ENCODE measurements around the gene FAM3A.
"Not testable (repeated sequence)": the region's sequence is repeated elsewhere in the genome, so short reads cannot be mapped to it uniquely, and the experiment has no call there.

Gene FAM3A

DNA sequence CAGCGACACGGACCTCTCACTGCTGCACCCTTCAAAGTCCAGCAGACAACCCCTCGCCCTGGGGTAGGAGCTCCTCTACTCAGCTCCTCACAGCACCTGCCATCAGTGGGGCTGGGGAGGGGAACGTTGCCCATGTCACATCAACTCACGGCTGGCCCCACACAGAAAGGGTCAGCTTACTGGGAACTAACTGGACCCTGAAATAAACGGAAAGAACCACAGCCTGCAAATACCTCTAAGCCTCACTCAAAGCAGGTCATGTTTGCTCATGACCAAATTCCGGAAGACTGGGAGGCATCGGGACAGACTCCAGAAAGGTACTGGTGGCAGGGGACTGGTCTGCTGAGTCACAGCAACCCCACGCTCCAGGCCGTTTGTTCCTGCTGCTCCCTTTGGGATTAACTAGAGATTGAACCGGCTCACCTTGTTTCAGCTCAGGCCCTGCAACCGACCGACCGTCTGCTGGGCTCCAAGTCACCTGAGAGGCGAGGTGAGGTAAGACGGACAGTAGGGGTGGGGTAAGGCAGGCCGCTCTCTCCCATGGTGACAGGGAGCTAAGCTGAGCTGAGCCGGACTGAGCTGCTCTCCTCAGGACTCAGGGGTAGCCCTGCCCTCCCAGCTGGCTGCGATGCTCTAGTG lies 25.0 kb upstream of the FAM3A start:
- Histone ChIP-seq H3K4me3 (ENCODE audit: insufficient read length, low read depth) (no peak overlapping the region), H3K27me3 (ENCODE audit: insufficient read depth, insufficient read length) (no peaks in the 10 kb centered on the region), H3K9ac (ENCODE audit: insufficient read length, low read depth) (no peak overlapping the region)

GRCh38 chrX:154540365-154540764 lies 24.3 kb upstream of the FAM3A start:
- H3K4me1 ChIP-seq (ENCODE audit: insufficient read depth, insufficient read length), result not testable (repeated sequence)

More for the DNA sequence above, 25.0 kb upstream of the FAM3A start:
- Histone ChIP-seq H3K36me3 (ENCODE audit: insufficient read depth, insufficient read length, low read length) (peaks cover 31% of the 10 kb centered on the region), H3K4me1 (ENCODE audit: insufficient read depth, insufficient read length) (no peaks in the 10 kb centered on the region), H3K9me3 (ENCODE audit: insufficient read depth, low read length) (no peaks in the 10 kb centered on the region)
- no peak for TF ChIP-seq ZNF274 (IDR thresholded peaks at IDR 0.05; ENCODE audit: low read depth, low read length)
- no peak for TF ChIP-seq SUZ12 (IDR thresholded peaks at IDR 0.05; ENCODE audit: extremely low read depth, insufficient read depth, insufficient read length)
- no peak for TF ChIP-seq YY1 (IDR thresholded peaks at IDR 0.05; ENCODE audit: insufficient read depth, insufficient read length)
- no peak for DNase-seq (ENCODE audit: low read depth, low spot score)

GRCh38 chrX:154539077-154539476 lies 23.0 kb upstream of the FAM3A start:
- DNase-seq (ENCODE audit: low read depth, low spot score), result no peak
- Histone ChIP-seq H3K9ac (ENCODE audit: insufficient read length, low read depth) (no peak overlapping the region), H3K9me3 (ENCODE audit: insufficient read depth, low read length) (no peaks in the 10 kb centered on the region), H3K4me3 (ENCODE audit: insufficient read length, low read depth) (no peak overlapping the region), H3K36me3 (ENCODE audit: insufficient read depth, insufficient read length, low read length) (peaks cover 37% of the 10 kb centered on the region), H3K27me3 (ENCODE audit: insufficient read depth, insufficient read length) (no peaks in the 10 kb centered on the region), H3K4me1 (ENCODE audit: insufficient read depth, insufficient read length) (no peaks in the 10 kb centered on the region)
- TF ChIP-seq ZNF274 (IDR thresholded peaks at IDR 0.05; ENCODE audit: low read depth, low read length), result no peak
- TF ChIP-seq SUZ12 (IDR thresholded peaks at IDR 0.05; ENCODE audit: extremely low read depth, insufficient read depth, insufficient read length), result no peak
- no peak for TF ChIP-seq YY1 (IDR thresholded peaks at IDR 0.05; ENCODE audit: insufficient read depth, insufficient read length)

More at GRCh38 chrX:154540365-154540764, 24.3 kb upstream of the FAM3A start:
- not testable (repeated sequence) for H3K4me3 ChIP-seq (ENCODE audit: insufficient read length, low read depth); DNase-seq (ENCODE audit: low read depth, low spot score); H3K9me3 ChIP-seq (ENCODE audit: insufficient read depth, low read length); H3K27me3 ChIP-seq (ENCODE audit: insufficient read depth, insufficient read length); H3K9ac ChIP-seq (ENCODE audit: insufficient read length, low read depth)
- peaks cover 36% of the 10 kb centered on the region for H3K36me3 ChIP-seq (ENCODE audit: insufficient read depth, insufficient read length, low read length)

DNA sequence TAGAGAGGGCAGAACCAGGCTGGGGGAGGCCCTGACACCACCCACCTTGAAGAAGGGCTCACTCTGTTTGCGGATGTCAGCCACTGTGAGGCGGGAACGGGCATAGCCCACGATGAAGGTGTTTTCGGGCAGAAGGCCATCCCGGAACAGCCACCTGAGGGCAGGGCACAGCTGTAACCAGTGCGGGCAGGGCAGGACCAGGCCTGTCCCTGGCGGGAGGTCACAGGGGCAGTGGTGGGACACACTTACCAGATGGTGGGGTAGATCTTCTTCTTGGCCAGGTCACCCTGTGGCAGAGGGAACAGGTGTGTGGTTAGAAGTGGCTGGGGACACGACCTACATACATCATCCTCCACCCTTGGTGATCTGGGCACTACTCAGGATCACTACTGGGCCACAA lies 19.9 kb upstream of the FAM3A start:
- H3K9me3 ChIP-seq (ENCODE audit: insufficient read depth, low read length), result no peaks in the 10 kb centered on the region
- H3K36me3 ChIP-seq (ENCODE audit: insufficient read depth, insufficient read length, low read length), result peaks cover 46% of the 10 kb centered on the region

DNA sequence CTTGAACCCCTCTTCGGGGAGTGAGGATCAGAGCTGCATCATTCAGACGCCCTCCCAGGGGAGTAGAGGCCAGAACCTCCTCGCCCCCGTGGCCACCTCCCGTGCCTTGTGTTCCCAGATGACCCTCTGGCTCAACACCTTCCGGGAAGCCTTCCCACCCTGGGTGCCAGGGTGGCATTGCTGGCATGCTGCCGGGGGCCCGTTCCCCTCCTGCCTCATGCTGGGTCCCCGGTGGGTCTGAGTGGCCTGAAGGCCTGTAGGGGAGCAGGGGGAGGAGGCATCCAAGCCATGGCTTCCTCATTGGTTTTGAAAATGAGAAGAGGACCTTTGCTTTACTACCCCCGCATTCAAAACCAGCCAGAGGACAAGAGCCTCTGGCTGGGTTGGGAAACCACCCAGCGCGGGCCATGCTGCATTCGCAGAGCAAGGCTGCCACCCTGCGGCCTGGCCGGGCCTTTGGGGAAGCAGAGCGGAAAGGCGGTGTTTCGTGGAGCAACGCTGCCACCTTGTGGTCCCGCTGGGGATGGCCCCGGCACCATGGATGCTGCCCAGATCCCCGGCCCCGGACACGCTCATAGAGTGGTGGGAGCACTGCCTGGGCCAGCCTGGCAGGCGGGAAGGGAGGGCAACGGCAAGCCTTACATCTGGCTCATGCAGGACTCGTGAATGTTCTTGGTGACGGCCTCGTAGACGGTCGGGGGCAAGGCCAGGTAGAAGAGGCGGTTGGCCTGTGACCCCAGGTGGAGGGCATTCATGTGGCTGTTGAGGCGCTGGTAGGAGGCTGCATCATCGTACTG lies 18.7 kb upstream of the FAM3A start:
- no peaks in the 10 kb centered on the region for H3K9me3 ChIP-seq (ENCODE audit: insufficient read depth, low read length)
- H3K4me1 ChIP-seq (ENCODE audit: insufficient read depth, insufficient read length), result peaks cover 5% of the 10 kb centered on the region
- TF ChIP-seq SUZ12 (IDR thresholded peaks at IDR 0.05; ENCODE audit: extremely low read depth, insufficient read depth, insufficient read length) (no peak), YY1 (IDR thresholded peaks at IDR 0.05; ENCODE audit: insufficient read depth, insufficient read length) (no peak), ZNF274 (IDR thresholded peaks at IDR 0.05; ENCODE audit: low read depth, low read length) (no peak)
- no peak for DNase-seq (ENCODE audit: low read depth, low spot score)
- peak overlapping the region; percentile 21 for H3K9ac ChIP-seq (ENCODE audit: insufficient read length, low read depth)
- no peak overlapping the region for H3K4me3 ChIP-seq (ENCODE audit: insufficient read length, low read depth)
- peaks cover 47% of the 10 kb centered on the region for H3K36me3 ChIP-seq (ENCODE audit: insufficient read depth, insufficient read length, low read length)
- no peaks in the 10 kb centered on the region for H3K27me3 ChIP-seq (ENCODE audit: insufficient read depth, insufficient read length)

More for the DNA sequence above, 19.9 kb upstream of the FAM3A start:
- Histone ChIP-seq H3K4me3 (ENCODE audit: insufficient read length, low read depth) (no peak overlapping the region), H3K27me3 (ENCODE audit: insufficient read depth, insufficient read length) (no peaks in the 10 kb centered on the region), H3K4me1 (ENCODE audit: insufficient read depth, insufficient read length) (peaks cover 5% of the 10 kb centered on the region), H3K9ac (ENCODE audit: insufficient read length, low read depth) (no peak overlapping the region)
- TF ChIP-seq SUZ12 (IDR thresholded peaks at IDR 0.05; ENCODE audit: extremely low read depth, insufficient read depth, insufficient read length) (no peak), YY1 (IDR thresholded peaks at IDR 0.05; ENCODE audit: insufficient read depth, insufficient read length) (no peak), ZNF274 (IDR thresholded peaks at IDR 0.05; ENCODE audit: low read depth, low read length) (no peak)
- no peak for DNase-seq (ENCODE audit: low read depth, low spot score)

DNA sequence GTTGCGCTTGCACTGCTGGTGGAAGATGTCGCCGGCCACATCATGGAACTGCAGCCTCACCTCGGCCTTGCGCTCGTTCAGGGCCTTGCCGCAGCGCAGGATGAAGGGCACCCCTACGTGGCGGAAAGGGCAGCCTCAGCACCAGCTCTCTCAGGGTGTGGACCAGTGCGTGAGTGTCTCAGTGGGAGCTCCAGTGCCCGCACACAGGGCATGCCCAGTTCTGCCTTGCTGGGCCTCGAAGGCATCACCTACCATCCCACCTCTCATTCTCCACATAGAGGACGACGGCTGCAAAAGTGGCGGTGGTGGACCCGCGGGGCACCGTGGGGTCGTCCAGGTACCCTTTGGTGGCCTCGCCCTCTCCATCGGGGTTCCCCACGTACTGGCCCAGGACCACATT lies 16.7 kb upstream of the FAM3A start:
- no peaks in the 10 kb centered on the region for H3K9me3 ChIP-seq (ENCODE audit: insufficient read depth, low read length)
- peaks cover 5% of the 10 kb centered on the region for H3K4me1 ChIP-seq (ENCODE audit: insufficient read depth, insufficient read length)
- H3K27me3 ChIP-seq (ENCODE audit: insufficient read depth, insufficient read length), result no peaks in the 10 kb centered on the region
- H3K4me3 ChIP-seq (ENCODE audit: insufficient read length, low read depth), result no peak overlapping the region
- peaks cover 44% of the 10 kb centered on the region for H3K36me3 ChIP-seq (ENCODE audit: insufficient read depth, insufficient read length, low read length)
- DNase-seq (ENCODE audit: low read depth, low spot score), result no peak
- no peak overlapping the region for H3K9ac ChIP-seq (ENCODE audit: insufficient read length, low read depth)
- TF ChIP-seq SUZ12 (IDR thresholded peaks at IDR 0.05; ENCODE audit: extremely low read depth, insufficient read depth, insufficient read length) (no peak), YY1 (IDR thresholded peaks at IDR 0.05; ENCODE audit: insufficient read depth, insufficient read length) (no peak), ZNF274 (IDR thresholded peaks at IDR 0.05; ENCODE audit: low read depth, low read length) (no peak)

DNA sequence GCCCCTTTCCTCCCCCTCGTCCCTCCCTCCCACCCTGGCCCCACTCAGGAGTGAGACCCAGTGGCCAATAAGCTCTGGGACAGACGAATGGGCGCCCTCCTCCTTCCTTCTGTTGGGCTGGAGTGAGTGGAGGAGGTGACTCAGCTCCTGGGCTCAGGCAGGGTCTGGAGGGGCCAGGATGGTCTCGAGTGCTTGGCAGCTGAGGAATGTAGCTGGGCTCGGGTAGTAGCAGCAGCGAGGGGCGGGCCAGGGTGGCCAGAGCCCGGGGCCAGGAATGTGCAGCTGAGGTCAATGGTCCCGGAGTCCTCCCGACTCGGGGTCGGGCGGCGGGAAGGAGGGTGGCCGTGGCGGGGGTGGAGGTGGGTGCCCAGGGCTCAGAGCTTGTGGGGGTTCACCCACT lies 15.6 kb upstream of the FAM3A start:
- DNase-seq (ENCODE audit: low read depth, low spot score), result no peak
- Histone ChIP-seq H3K4me3 (ENCODE audit: insufficient read length, low read depth) (no peak overlapping the region), H3K4me1 (ENCODE audit: insufficient read depth, insufficient read length) (peaks cover 5% of the 10 kb centered on the region), H3K36me3 (ENCODE audit: insufficient read depth, insufficient read length, low read length) (peaks cover 44% of the 10 kb centered on the region), H3K9me3 (ENCODE audit: insufficient read depth, low read length) (no peaks in the 10 kb centered on the region), H3K9ac (ENCODE audit: insufficient read length, low read depth) (no peak overlapping the region), H3K27me3 (ENCODE audit: insufficient read depth, insufficient read length) (no peaks in the 10 kb centered on the region)
- TF ChIP-seq YY1 (IDR thresholded peaks at IDR 0.05; ENCODE audit: insufficient read depth, insufficient read length), result no peak
- TF ChIP-seq SUZ12 (IDR thresholded peaks at IDR 0.05; ENCODE audit: extremely low read depth, insufficient read depth, insufficient read length), result no peak
